ENCODE results near the gene PSEN2. TPM values are rescaled to one million over a fixed set of nuclear protein-coding genes. Genes with fewer than 3 reads are reported as not detected.

Gene PSEN2
- total RNA-seq, 1 donor, result 13.1 TPM

- DNase-seq (ENCODE audit: low read depth), result no peak
- TF ChIP-seq CTCF (IDR thresholded peaks at IDR 0.05; ENCODE audit: insufficient read depth, low read length), result no peak
- no peak overlapping the region for H3K4me3 ChIP-seq (ENCODE audit: low read depth, low read length)
These were observed 72.0 kb downstream of the PSEN2 start for GRCh38 chr1:226942392-226942791.

GRCh38 chr1:226943156-226943555 lies 72.7 kb downstream of the PSEN2 start:
- TF ChIP-seq CTCF (IDR thresholded peaks at IDR 0.05; ENCODE audit: insufficient read depth, low read length), result no peak
- H3K4me3 ChIP-seq (ENCODE audit: low read depth, low read length), result no peak overlapping the region
- DNase-seq (ENCODE audit: low read depth), result no peak

- no peak overlapping the region for H3K4me3 ChIP-seq (ENCODE audit: low read depth, low read length)
- TF ChIP-seq CTCF (IDR thresholded peaks at IDR 0.05; ENCODE audit: insufficient read depth, low read length), result no peak
- no peak for DNase-seq (ENCODE audit: low read depth)
These were observed 73.5 kb downstream of the PSEN2 start for GRCh38 chr1:226943927-226944326.

- no peak overlapping the region for H3K4me3 ChIP-seq (ENCODE audit: low read depth, low read length)
- no peak for DNase-seq (ENCODE audit: low read depth)
- TF ChIP-seq CTCF (IDR thresholded peaks at IDR 0.05; ENCODE audit: insufficient read depth, low read length), result no peak
These were observed 74.9 kb downstream of the PSEN2 start for GRCh38 chr1:226945106-226945857.

Other genes with a start within 250 kb of the PSEN2 start
- gene ITPKB, start 131.3 kb upstream of the PSEN2 start, total RNA-seq (ENCODE audit: low replicate concordance), result 7.5 and 17.2 TPM in 2 replicates
- 8.4 and 22.3 TPM in 2 replicates for gene COQ8A, start 69.7 kb downstream of the PSEN2 start, total RNA-seq (ENCODE audit: low replicate concordance)